Measurements from ENCODE around the gene SVEP1.

Gene SVEP1

DNA sequence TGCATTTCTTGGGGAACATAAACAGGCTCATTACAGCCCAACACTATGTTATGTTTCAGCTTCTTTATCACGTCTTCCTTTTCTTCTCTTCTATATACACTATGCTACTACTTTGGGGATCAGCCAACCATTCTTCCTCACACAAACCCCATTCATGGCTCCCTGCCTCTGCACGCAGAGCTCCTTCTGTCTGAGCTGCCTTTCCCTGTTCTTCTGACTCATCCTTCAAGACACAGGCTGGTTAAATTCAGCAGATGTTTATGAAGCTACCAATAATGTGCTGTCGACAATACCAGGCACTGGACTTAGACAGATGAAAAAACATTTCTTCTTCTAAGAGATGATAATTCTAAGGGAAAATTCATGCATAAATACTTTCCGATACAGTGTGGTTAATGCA lies 139.4 kb downstream of the SVEP1 start:
- Histone ChIP-seq H3K4me3 (ENCODE audit: low read depth in 1 of 2, low read length in 1 of 2) (no peak overlapping the region), H3K36me3 (no peaks in the 10 kb centered on the region), H3K9me3 (no peaks in the 10 kb centered on the region), H3K27ac (no peak overlapping the region), H3K4me1 (ENCODE audit: control insufficient read depth in 1 of 2, insufficient read depth in 1 of 2, low read depth in 1 of 2, low read length in 1 of 2) (no peaks in the 10 kb centered on the region), H3K27me3 (peaks cover 16% of the 10 kb centered on the region)
- TF ChIP-seq, protein P1, sequence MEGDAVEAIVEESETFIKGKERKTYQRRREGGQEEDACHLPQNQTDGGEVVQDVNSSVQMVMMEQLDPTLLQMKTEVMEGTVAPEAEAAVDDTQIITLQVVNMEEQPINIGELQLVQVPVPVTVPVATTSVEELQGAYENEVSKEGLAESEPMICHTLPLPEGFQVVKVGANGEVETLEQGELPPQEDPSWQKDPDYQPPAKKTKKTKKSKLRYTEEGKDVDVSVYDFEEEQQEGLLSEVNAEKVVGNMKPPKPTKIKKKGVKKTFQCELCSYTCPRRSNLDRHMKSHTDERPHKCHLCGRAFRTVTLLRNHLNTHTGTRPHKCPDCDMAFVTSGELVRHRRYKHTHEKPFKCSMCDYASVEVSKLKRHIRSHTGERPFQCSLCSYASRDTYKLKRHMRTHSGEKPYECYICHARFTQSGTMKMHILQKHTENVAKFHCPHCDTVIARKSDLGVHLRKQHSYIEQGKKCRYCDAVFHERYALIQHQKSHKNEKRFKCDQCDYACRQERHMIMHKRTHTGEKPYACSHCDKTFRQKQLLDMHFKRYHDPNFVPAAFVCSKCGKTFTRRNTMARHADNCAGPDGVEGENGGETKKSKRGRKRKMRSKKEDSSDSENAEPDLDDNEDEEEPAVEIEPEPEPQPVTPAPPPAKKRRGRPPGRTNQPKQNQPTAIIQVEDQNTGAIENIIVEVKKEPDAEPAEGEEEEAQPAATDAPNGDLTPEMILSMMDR (IDR thresholded peaks at IDR 0.05) = no peak

DNA sequence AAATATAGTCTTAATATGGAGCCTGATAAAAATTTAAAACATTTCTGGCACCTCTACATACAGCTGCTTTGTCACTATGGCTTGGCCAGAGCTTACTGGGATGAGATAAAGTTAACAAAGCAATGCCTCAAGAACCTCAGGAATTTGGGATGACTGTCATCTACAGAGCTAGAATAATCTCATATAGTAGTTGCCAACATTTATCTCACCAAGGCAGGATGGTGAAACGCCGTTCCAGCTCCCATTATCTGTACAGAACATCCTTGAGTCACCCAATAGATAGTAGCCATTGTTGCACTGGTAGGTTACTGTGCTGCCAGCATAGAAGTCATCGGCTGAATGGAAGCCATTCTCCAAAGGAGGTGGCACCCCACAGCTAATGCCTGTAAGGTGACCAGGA lies 147.3 kb downstream of the SVEP1 start:
- H3K4me1 ChIP-seq (ENCODE audit: control insufficient read depth in 1 of 2, insufficient read depth in 1 of 2, low read depth in 1 of 2, low read length in 1 of 2) = no peaks in the 10 kb centered on the region
- no peaks in the 10 kb centered on the region for H3K36me3 ChIP-seq
- H3K4me3 ChIP-seq (ENCODE audit: low read depth in 1 of 2, low read length in 1 of 2) = no peak overlapping the region
- TF ChIP-seq, protein P1 (IDR thresholded peaks at IDR 0.05) = no peak
- H3K27me3 ChIP-seq = peaks cover 7% of the 10 kb centered on the region
- H3K9me3 ChIP-seq = no peaks in the 10 kb centered on the region
- H3K27ac ChIP-seq = no peak overlapping the region

GRCh38 chr9:110429453-110429852 lies 150.1 kb downstream of the SVEP1 start:
- TF ChIP-seq, protein P1 (IDR thresholded peaks at IDR 0.05) = no peak
- Histone ChIP-seq H3K4me1 (ENCODE audit: control insufficient read depth in 1 of 2, insufficient read depth in 1 of 2, low read depth in 1 of 2, low read length in 1 of 2) (no peaks in the 10 kb centered on the region), H3K27me3 (no peaks in the 10 kb centered on the region), H3K27ac (no peak overlapping the region), H3K4me3 (ENCODE audit: low read depth in 1 of 2, low read length in 1 of 2) (no peak overlapping the region), H3K9me3 (no peaks in the 10 kb centered on the region), H3K36me3 (no peaks in the 10 kb centered on the region)

DNA sequence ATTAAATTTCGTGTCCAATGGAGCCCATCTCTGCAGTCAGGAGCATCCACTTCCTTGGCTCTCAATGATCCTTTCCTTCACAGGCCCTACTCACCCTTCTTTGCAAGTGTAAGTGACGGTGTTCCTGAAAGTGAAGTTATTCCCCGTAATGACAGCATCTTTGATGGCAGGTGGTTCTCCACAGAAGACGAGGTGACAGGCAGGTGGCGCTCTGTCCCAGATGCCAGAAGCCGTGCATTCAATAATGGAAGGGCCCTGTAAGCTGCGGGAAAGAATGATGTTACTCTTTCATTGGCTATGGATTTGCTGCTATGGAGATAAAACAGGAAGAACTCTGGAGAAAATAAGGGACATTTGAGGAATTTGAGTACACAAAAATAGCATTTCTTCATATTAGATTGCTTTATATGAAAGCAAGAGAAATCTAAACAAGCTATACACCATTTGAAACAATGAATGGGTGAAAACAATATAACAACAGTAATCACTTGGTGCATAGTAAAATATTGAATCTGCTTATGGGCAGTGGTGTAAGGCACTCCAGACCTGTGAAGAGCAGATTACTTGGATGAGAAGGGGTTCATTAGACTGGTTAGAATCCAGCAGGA lies 151.9 kb downstream of the SVEP1 start:
- TF ChIP-seq, protein P1 (IDR thresholded peaks at IDR 0.05) = no peak
- Histone ChIP-seq H3K36me3 (no peaks in the 10 kb centered on the region), H3K4me3 (ENCODE audit: low read depth in 1 of 2, low read length in 1 of 2) (no peak overlapping the region), H3K9me3 (no peaks in the 10 kb centered on the region), H3K27me3 (no peaks in the 10 kb centered on the region), H3K4me1 (ENCODE audit: control insufficient read depth in 1 of 2, insufficient read depth in 1 of 2, low read depth in 1 of 2, low read length in 1 of 2) (no peaks in the 10 kb centered on the region), H3K27ac (no peak overlapping the region)

DNA sequence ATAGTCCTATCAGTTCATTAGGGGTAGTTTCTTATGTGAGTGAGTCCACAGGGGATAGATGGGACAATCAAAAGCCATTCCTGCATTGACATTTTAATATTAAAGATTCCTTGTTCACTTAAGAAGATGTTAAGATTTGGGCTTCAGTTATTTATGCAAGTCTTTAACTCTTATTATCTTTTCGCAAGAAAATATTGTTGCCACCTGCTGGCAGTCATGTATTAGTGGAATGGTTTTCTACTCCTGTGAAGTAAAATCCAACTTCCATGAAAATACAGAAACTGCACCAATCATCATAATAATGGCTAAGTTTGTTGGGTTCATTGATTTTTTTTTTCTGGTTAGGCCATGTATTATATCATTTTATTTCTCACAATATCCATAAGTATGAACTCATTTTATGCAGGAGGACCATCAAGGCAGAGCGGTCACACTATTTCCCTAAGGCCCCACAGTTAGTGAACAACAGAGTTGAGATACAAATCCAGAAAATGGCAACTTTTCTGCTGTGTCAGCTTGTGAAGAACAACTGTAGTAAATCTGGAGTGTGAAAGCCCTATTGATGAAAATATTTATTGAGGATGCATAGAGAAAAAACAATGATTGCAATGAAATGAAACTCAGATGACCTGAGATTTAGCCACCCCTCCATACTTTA lies 153.4 kb downstream of the SVEP1 start:
- TF ChIP-seq, protein P1 (IDR thresholded peaks at IDR 0.05) = no peak
- Histone ChIP-seq H3K4me3 (ENCODE audit: low read depth in 1 of 2, low read length in 1 of 2) (no peak overlapping the region), H3K27me3 (no peaks in the 10 kb centered on the region), H3K36me3 (no peaks in the 10 kb centered on the region), H3K9me3 (no peaks in the 10 kb centered on the region), H3K4me1 (ENCODE audit: control insufficient read depth in 1 of 2, insufficient read depth in 1 of 2, low read depth in 1 of 2, low read length in 1 of 2) (no peaks in the 10 kb centered on the region), H3K27ac (no peak overlapping the region)

Measured in neutrophil (primary cell).